PC-9 (cell line): ENCODE data around the gene GPHA2. TPM values are rescaled to one million over a fixed set of nuclear protein-coding genes. Genes with fewer than 3 reads are reported as not detected.

ENCODE experiments used
- BruUV-seq: library from RNA; stranded (reverse); fragments of 400-500 nt; replicated peaks from 2 replicates; lab custom pipeline; 2021; lab: Mats Ljungman, UMichigan
- CTCF ChIA-PET: fragments of 300-600 bp; sonication (Branson Sonifier 250); formaldehyde crosslinking; loops from one replicate; lab custom pipeline; 2022; ENCODE audit warnings: antibody characterized with exemption; lab: Charles Lee
- POLR2A ChIA-PET: fragments of 300-600 bp; sonication (Branson Sonifier 250); formaldehyde crosslinking; loops from one replicate; lab custom pipeline; 2022; ENCODE audit warnings: antibody characterized with exemption; ENCODE audit not compliant: unreplicated experiment; lab: Charles Lee
- DNase-seq, 2 experiments: peaks; one replicate each; pipeline versions ENCODE4 v3.0.0 to v3.0.0-alpha.2; 2015 to 2022; ENCODE audit warnings: mixed read lengths in 1 of 2
- H2AFZ ChIP-seq: fragments of 200-600 bp; sonication (generic); 2 replicates; pipeline ENCODE4 v1.8.1; 2017; ENCODE audit warnings: antibody characterized with exemption
- H3F3A ChIP-seq: fragments of 200-600 bp; sonication (generic); 2 replicates; pipeline ENCODE4 v1.8.1; 2017; ENCODE audit warnings: antibody characterized with exemption, mild to moderate bottlenecking, low read depth; ENCODE audit not compliant: insufficient read depth
- H3K27ac ChIP-seq: fragments of 200-600 bp; sonication (generic); 2 replicates; pipeline ENCODE4 v1.6.1; 2016; ENCODE audit warnings: mixed run types
- H3K27me3 ChIP-seq: fragments of 200-600 bp; sonication (generic); 2 replicates; pipeline ENCODE4 v1.6.1; 2016; ENCODE audit warnings: low read depth, mixed run types; ENCODE audit not compliant: insufficient read depth
- H3K36me3 ChIP-seq: fragments of 200-600 bp; sonication (generic); 2 replicates; pipeline ENCODE4 v1.6.1; 2016; ENCODE audit warnings: low read depth, mixed run types
- H3K4me1 ChIP-seq: fragments of 200-600 bp; sonication (generic); replicated peaks from 2 replicates; pipeline ENCODE4 v1.6.1; 2016; ENCODE audit warnings: mixed run types; ENCODE audit not compliant: insufficient read depth
- H3K4me2 ChIP-seq: fragments of 200-600 bp; sonication (generic); 2 replicates; pipeline ENCODE4 v1.6.1; 2017; ENCODE audit warnings: mixed run types
- H3K4me3 ChIP-seq: fragments of 200-600 bp; sonication (generic); 2 replicates; pipeline ENCODE4 v1.6.1; 2016; ENCODE audit warnings: mixed run types
- H3K79me2 ChIP-seq: fragments of 200-600 bp; sonication (generic); 2 replicates; pipeline ENCODE4 v1.6.1; 2017; ENCODE audit warnings: low read depth, mixed run types
- H3K9me2 ChIP-seq: fragments of 200-600 bp; sonication (generic); 2 replicates; pipeline ENCODE4 v1.8.1; 2017; ENCODE audit warnings: mild to moderate bottlenecking; ENCODE audit not compliant: insufficient read depth
- H3K9me3 ChIP-seq: fragments of 200-600 bp; sonication (generic); 2 replicates; pipeline ENCODE4 v1.8.1; 2016; ENCODE audit warnings: low read depth; ENCODE audit not compliant: insufficient read depth
- H4K20me1 ChIP-seq: fragments of 200-600 bp; sonication (generic); 2 replicates; pipeline ENCODE4 v1.8.1; 2017; ENCODE audit not compliant: insufficient read depth
- EZH2 ChIP-seq: fragments of 200-600 bp; sonication (generic); IDR thresholded peaks from 2 replicates; pipeline ENCODE4 v1.8.0; 2017; ENCODE audit warnings: antibody characterized with exemption, low read depth
- intact Hi-C: fragments of 100-400 bp; cut with micrococcal nuclease; formaldehyde crosslinking; loops from one replicate; pipeline ENCODE4 v1.10.0; 2022; ENCODE audit not compliant: unreplicated experiment
- total RNA-seq: library from RNA; stranded (reverse); gene quantifications from 2 replicates; pipeline ENCODE4 v1.2.3, GENCODE V29; 2021
- TF ChIP-seq, protein P1 (sequence below): fragments of 200-600 bp; sonication (generic); conservative IDR thresholded peaks from 2 replicates; pipeline ENCODE4 v1.6.1; 2017; ENCODE audit warnings: mixed run types, antibody characterized with exemption, mild to moderate bottlenecking, moderate library complexity

Gene GPHA2
- total RNA-seq, 1 experiment from 2014 or later = 1.0 TPM

DNA sequence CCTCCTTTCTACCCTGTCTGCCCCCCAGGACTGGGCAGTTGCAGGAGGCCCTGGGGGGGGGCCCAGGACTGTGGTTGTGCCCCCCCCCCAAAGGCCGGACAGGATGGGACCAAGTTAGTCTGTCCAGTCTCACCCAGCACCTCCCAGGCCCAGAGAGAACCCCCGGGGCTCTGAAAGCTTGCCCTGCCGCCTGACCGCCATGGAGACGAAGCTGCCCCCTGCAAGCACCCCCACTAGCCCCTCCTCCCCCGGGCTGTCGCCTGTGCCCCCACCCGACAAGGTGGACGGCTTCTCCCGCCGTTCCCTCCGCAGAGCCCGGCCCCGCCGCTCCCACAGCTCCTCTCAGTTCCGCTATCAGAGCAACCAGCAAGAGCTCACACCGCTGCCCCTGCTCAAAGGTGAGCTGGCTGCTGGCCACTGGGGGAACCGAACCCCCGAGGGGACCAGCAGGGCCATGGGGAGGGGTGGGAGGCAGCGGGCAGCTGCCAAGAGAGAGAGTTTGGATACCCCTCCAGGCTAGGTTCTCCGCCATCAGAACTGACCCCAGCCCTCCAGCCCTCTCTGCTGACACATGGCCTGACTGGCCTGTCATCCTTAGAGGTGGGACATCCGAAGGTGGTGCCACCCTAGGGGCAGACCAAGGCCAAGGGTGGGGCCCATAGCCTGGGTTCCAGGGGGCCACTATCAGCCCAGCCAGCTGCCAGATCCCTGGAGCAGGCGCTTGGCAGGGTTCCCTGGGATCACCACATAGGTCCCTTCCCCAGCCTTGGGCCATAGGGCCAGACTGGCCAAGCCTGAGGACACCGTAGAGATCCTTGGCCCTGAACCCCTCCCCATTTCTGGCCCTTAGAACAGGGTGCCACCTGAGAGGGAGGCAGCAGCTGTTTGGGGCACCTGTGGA, 9.9 kb downstream of the GPHA2 start:
- no peaks in the 10 kb centered on the region for H3K9me2 ChIP-seq
- CTCF ChIA-PET = no interaction called here
- H3K4me3 ChIP-seq = peak overlapping the region; percentile 66; the same call in 1 of the 2 replicates
- TF ChIP-seq, protein P1, sequence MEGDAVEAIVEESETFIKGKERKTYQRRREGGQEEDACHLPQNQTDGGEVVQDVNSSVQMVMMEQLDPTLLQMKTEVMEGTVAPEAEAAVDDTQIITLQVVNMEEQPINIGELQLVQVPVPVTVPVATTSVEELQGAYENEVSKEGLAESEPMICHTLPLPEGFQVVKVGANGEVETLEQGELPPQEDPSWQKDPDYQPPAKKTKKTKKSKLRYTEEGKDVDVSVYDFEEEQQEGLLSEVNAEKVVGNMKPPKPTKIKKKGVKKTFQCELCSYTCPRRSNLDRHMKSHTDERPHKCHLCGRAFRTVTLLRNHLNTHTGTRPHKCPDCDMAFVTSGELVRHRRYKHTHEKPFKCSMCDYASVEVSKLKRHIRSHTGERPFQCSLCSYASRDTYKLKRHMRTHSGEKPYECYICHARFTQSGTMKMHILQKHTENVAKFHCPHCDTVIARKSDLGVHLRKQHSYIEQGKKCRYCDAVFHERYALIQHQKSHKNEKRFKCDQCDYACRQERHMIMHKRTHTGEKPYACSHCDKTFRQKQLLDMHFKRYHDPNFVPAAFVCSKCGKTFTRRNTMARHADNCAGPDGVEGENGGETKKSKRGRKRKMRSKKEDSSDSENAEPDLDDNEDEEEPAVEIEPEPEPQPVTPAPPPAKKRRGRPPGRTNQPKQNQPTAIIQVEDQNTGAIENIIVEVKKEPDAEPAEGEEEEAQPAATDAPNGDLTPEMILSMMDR = no peak
- no peak for TF ChIP-seq EZH2
- no peaks in the 10 kb centered on the region for H3F3A ChIP-seq
- H3K79me2 ChIP-seq = no peaks in the 10 kb centered on the region
- H3K36me3 ChIP-seq = no peaks in the 10 kb centered on the region
- no peaks in the 10 kb centered on the region for H3K27me3 ChIP-seq
- POLR2A ChIA-PET = interaction anchor here (0.6 to 0.7 kb wide), 2 partner anchors 45 to 271 kb away, joined by 3 to 30 read pairs; no protein-coding TSS in a partner anchor
- BruUV-seq = TSS peak; percentile 21
- H3K27ac ChIP-seq = no peak overlapping the region
- H3K9me3 ChIP-seq = no peaks in the 10 kb centered on the region
- no peak overlapping the region for H2AFZ ChIP-seq
- peaks cover 11% of the 10 kb centered on the region for H3K4me1 ChIP-seq
- intact Hi-C loops = loop anchor here (2.0 kb wide), 2 partner anchors 69 to 191 kb away; partner anchors contain the start of gene ZNHIT2
- H4K20me1 ChIP-seq = no peaks in the 10 kb centered on the region
- peak overlapping the region; percentile 94 for H3K4me2 ChIP-seq
- no peak for DNase-seq

DNA sequence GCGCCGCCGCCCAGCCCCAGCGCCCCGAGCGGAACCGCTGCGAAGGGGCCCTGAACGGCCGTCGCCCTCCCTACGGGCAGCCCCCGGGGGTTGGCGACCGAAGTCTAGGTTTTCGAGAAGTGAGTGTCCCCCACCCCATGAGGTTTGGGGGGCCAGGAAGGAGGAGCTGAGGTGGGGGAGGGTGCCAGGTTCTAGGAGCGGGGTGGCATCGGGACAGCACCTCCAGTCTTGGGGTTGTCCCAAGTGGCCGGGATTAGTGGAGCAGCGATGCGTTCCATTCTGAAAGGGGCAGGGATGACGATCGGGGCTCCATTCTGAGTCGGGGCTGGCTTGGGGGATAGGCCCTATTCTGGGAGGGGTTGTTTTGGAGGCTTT, 10.8 kb downstream of the GPHA2 start:
- Histone ChIP-seq H3K27me3 (no peaks in the 10 kb centered on the region), H3F3A (no peaks in the 10 kb centered on the region), H3K27ac (no peak overlapping the region), H2AFZ (peak overlapping the region; percentile 94), H3K4me3 (peak overlapping the region; percentile 66), H3K4me2 (peak overlapping the region; percentile 94), H3K9me2 (no peaks in the 10 kb centered on the region), H3K79me2 (no peaks in the 10 kb centered on the region), H3K9me3 (no peaks in the 10 kb centered on the region), H3K4me1 (peaks cover 11% of the 10 kb centered on the region), H3K36me3 (no peaks in the 10 kb centered on the region), H4K20me1 (no peaks in the 10 kb centered on the region)
- no TSS peak for BruUV-seq
- ChIA-PET POLR2A (interaction anchor here (0.6 to 0.7 kb wide), 2 partner anchors 177 to 272 kb away, joined by 3 to 6 read pairs; no protein-coding TSS in a partner anchor), CTCF (interaction anchor here (1.3 kb wide), 1 partner anchor 76 kb away, joined by 3 read pairs; no protein-coding TSS in a partner anchor)
- TF ChIP-seq EZH2 = no peak
- TF ChIP-seq, protein P1 = no peak
- intact Hi-C loops = loop anchor here (1.0 to 2.0 kb wide), 4 partner anchors 45 to 192 kb away; partner anchors contain the start of genes SNX15 and ZNHIT2
- DNase-seq = peak in 1 of 2 experiments; percentile 12
